T1000 (cell line): ENCODE data around the gene SMNDC1.

ENCODE experiments used
- DNase-seq: peaks from one replicate; lab custom pipeline; 2025; ENCODE audit warnings: mixed read lengths; lab: John Stamatoyannopoulos, UW

The SMNDC1 gene

DNA sequence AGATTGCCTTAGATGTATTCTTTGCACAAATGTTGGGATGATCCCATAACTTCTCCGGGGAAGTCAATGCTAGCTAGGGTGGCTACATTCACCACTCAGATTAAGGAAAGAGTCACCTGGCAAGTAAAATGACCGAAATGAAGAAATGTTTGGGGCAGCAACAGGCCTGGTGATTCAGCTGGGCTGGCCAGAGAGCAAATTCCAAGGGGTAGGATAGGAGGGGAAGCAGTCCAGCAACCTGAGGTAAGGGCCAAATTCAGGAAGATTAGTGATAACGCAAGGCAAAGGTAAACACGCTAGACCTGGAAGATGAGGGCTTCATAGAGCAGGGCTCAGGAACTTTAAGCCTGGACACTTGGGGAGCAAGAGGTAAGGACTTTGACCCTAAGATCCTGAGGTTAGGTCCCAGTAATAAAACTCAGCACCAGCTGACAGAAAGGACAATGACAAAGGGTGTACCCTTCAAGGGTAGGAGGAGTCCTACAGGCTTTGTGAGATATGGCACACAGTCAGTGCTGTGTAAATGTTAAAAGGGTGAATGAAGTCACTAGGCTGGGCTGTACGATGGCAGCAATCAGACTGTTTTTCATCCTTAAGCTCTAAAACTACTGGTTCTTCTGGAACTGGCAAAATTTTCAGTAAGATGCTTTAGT is 22.7 kb upstream of the SMNDC1 start:
- DNase-seq, result no peak

DNA sequence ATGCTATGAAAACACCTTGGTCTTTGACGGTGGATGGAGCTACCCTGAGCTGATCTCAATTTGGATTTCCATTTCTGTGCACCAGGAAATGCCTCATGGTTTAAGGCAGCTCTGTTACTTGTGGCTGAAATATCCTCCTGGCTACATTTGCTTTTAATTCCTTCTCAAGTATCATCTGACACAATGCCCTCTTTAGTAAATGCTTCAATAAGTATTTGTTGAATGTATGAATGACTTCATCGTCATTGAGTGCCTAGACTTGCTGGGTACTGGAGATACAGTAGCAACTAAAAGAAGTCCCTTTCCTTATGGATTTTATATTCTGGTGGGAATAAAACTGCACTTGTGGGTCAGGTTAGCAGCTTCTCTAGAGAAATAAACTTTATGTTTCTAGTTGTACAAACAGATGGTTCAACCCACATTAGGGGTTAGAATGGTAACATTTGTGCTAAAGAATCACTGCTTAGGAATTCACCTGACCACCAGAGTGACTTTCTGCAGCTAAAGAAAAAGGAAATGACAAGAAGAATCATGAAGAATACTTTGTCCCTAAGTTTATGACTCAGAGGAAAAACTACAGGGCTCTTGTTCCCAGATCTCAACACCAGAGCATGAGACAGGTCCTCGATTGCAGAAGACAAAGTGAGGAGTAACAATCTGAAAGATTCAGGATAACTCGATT is 21.8 kb upstream of the SMNDC1 start:
- DNase-seq, result no peak

DNA sequence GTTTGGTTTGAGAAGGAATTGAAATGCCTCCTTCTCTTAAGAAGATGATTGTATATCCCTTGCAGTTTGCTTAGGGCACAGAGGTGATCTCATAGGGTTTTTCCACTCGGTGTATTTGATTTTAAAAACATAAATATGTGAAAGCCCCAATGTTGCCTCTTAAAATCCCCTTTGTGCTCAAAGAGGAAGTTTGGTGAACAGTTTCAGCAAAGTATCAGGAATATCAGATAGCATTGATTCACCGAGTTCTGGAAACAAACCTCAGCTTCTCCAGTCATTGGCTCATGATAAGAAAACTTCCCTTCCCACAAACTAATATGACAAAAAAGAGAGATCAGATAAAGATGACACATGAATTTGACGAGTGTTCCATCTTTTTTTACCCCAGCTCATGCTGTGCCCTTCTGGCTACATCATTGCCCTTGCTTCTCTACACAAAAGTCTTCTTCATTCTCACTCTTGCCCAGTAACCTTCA is 20.1 kb upstream of the SMNDC1 start:
- DNase-seq, result no peak

DNA sequence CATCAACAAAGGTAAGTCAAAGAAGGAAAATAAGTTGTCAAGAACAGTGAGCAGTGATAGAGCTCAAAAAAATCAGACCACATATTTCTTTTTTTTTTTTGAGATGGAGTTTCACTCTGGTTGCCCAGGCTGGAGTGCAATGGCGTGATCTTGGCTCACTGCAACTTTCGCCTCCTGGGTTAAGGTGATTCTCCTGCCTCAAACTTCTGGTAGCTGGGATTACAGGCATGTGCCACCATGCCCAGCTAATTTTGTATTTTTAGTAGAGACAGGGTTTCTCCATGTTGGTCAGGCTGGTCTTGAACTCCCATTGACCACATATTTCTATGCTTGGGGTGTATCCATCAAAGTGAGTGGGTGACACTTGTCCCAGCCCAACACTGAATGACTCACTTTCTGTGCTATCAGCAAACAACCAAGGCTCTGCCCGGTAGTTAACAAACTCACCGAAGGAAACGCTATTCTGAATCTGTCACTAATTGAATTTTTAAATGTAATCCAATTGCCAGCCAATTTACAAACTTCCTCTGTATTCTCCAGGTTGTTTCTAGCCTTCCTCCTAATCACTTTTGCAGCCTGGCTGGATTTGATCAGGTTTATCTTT is 19.6 kb upstream of the SMNDC1 start:
- no peak for DNase-seq

DNA sequence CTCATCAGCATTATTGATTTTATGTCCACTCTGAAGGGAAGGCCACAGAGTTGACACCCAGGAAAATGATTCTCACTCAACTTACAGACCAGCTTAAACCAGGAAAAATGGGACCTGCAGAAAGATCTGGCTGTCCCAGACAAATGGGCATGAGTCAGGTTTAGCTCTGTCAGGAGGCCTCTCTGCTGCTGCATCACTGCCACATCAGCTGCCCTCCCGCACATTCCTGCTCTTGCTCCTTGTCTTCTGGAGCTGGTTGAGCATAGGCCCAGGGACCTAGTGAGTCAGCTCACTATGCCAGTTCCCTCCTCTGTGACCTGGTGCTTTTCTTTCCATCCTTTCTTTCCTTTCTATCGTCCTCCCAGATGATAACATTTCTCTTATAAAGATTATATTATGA is 18.8 kb upstream of the SMNDC1 start:
- DNase-seq, result peak; percentile 60

DNA sequence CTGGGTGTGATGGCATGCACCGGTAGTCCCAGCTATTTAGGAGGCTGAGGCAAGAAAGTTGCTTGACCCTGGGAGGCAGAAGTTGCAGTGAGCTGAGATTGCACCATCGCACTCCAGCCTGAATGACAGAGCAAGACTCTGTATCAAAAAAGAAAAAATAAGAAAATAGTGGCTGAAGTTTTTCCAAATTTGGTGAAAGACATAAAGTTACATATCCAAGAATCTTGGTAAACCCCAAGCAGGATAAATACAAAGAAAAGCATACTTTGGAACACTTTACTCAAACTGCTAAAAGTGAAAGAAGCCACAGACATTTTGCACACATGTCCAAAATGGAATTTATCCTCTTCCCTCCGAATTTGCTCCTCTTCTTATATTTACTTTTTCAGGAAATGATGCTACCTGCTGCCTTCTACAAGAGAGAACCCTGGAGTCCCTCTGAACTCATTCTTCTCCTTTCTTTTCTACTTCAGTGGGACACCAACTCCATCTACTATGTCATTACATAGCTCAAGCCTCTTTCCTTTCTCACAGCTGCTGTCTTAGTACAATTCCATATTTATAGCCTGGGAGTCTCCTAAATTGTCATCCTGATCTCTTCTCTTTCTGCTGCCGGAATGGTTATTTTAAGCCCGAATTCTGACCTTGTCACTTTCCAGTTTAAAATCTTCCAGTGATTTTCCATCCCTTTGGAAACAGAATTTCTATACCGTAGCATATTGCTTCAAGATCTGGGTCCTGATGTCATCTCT is 17.3 kb upstream of the SMNDC1 start:
- no peak for DNase-seq

DNA sequence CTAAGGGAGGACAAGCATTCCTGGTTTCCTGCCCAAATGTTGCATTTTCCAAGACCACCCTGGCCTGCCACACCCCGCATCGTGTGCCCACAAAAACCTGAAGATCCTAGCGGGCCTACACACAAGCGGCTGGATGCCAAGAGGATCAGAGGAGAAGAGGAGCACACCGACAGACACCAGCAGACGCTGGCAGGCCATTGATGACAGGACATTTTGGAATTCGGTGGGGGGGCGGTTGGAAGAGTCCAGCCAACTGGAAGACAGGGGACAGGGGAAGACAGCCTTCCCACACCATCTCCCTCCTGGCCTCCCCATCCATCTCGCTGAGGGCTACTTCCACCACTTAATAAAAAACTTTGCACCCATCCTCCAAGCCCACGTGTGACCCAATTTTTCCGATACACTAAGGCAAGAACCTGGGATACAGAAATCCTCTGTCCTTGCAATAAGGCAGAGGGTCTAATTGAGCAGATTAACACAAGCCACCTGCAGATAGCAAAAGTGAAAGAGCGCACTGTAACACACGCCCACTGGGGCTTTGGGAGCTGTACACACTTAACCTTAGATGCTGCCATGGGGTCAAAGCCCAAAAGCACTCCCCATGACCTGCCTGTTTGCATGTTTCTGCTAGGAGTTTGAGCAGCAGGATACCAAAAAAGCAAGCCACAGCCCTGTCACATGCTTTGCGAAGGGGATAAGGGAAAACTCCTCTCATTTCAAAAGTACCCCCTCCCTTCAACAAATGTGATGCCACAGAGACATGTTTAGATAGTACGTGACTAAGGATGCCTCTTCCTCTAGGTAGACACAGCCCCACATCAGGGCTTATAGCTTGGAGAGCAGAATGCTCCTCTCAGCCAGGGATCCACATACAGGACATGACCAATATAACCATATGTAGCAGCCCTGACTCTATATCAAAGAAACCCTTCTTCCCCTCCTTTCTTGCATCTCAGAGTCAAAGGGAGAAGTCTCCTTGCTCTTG is 13.4 kb upstream of the SMNDC1 start:
- no peak for DNase-seq

DNA sequence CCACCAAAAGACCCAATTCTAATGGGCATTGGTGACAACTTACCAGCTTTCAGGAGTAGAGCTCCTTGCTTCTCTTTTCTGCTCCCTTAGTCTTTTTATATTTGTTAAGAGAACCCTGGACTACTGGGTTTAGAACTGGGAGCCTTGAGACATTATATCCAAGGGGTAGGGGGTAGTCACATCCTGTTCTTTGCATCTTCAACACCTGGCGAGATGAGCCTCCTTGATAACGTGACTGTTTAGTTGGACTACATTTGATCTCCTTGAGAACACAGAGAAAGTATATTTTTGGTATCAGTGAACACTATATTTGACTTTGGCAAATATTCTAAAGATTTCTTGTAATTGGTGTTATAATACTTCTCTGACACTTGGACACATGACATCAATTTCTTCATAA is 9.0 kb upstream of the SMNDC1 start:
- DNase-seq, result no peak

DNA sequence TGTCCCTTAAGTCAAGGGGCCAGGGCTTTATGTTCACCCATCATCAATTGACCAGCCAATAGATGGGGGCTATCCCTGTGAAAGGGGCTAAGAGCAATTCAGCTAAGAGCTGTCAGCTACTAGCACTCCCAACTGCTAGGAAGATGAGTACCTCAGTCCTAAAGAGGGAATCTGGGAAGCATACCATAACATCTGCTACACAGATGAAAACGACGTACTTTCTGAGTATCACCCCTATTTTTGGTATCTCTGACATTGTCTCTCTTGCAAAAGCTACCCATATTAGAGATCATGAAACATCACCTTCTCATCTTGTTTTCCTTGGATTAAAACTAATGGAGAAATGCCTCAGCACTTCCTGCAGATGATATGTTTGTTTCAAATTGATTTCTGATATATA is 7.5 kb upstream of the SMNDC1 start:
- no peak for DNase-seq

DNA sequence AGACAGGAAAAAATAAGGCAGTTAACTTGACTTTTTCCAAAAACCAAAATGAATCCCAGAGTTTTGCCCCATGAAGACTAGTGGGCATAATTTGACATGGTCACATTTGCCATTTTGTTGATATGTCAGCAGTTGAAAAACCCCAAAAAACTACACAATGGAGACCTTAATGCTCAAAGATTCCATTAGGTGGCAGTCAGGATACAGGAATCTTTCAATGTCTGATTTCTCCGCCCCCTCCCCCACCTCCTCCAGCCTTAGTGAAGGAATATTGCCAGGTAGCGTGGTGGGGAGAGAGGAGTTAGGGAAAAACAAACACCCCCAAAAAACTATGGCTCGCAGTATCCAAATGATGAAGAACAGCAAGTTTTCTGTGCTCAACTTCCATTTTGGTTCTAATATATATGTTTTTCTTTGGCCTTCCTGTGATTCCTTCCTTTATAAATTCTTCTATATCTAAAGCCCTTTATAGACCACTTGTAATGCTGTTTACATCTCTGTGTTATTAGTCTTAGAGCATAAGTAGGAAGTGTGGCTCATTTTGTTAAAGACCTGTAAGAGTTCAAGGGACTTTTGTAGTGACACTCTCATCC is 6.7 kb upstream of the SMNDC1 start:
- DNase-seq, result no peak

DNA sequence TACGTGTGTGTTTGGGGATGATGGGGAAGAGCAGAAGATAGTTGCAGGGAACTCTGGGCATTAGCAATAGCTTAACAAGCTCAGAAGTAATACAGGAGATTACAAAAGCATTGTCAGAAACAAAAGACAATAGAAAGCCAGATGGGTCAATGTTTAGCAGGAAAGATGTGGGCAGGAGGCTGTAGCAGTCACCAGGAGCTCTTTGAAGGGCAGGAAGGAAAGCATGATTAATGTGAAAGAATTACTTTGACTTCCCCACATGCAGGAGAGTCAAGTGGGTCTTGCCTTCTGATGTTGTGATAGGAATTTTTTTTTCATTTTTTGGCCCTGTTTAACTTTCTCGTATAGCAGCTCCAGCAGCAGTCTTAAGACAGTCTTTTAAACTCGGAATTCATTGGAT is 6.0 kb upstream of the SMNDC1 start:
- no peak for DNase-seq

DNA sequence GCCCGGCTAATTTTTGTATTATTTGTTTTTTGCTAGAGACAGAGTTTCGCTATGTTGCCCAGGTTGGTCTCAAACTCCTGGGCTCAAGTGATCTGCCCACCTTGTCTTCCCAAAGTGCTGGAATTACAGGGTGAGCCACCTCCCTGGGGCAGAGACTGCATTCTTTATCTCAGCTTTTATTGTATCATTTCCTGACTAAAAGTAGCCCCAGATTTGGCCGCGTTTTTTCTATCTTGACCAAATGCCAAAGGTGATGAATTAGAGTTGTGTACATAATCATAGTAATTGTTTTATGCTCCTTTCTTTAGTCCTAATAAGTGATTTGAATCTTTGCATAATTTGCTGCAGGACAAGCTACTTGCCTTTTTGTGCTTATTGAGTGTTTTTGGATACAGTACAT is 3.1 kb upstream of the SMNDC1 start:
- no peak for DNase-seq

DNA sequence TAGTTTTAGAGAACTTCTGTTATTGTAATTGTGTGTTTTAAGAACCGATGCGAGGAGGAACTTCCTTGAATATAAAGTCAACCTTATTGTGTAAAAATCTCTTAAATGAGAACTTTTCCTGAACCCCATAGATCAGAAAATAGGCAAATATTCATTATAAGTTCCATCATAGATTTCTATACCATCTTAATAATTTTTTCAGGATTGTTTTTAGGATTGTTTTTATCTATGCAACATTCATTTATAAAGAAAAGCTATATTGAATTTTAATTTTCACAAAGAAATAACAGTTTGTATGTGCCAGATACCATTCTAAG is 1.7 kb upstream of the SMNDC1 start:
- no peak for DNase-seq

DNA sequence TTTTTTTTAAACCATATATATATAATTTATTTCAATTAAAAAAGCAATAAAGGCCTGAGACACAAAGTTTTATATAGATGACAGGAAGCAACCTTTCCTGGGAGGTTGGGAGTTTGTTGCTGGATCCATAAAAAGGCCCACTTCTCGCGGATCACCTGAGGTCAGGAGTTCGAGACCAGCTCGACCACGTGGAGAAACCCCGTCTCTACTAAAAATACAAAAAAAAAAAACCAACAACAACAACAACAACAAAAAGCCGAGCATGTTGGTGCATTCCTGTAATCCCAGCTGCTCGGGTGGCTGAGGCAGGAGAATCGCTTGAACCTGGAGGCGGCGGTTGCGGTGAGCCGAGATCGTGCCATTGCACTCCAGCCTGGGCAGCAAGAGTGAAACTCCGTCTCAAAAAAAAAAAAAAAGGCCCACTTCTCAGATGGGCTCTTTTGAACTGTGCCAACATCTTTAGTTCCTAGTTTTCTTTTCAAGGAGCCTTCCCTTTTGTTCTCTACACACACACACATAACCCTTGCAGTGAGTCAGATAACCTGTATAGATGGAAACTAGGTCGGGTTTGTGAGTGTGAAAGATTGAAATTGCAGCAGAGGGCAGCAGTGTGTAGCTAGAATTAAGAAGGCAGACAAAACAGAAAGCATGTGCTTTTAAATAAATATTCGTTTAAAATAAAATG is 1.2 kb upstream of the SMNDC1 start:
- no peak for DNase-seq

DNA sequence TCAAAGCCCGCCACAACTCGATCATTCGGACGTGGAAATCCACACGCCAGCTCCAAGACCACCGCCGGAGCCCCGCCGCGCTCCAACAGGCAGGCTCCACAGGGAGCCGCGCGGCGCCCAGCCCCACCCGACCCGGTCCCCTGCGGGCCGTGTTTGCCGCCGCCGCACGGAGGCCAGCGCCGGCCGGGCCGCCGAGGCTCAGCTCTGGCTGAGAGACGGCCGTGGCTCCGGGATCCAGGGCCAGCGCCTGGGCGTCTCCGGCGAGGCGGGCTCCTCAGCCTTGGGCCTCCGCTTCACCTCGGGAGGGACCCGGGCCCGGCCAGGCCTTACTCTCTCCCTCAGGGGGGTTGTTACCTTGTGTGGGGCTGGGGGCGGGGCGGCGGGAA is 333 bp downstream of the SMNDC1 start:
- DNase-seq, result no peak

DNA sequence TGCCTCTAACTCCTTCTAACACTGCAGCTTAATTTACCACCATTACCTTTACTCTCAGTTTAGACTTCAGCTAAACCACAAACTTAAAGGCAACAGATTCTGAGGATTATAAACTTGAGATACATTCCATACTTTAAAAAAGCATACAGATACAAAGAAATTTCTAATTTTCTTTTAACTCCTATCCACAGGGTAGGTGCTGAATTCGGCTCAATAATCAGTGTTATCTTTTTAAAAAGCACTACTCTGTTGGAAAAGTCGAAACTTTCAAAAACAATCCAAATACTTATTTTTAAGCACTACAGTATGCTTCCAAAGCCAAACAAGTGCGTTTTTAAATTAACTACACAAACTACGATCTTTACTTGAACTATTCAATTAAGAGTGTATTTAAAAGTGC is 1.0 kb downstream of the SMNDC1 start:
- no peak for DNase-seq

DNA sequence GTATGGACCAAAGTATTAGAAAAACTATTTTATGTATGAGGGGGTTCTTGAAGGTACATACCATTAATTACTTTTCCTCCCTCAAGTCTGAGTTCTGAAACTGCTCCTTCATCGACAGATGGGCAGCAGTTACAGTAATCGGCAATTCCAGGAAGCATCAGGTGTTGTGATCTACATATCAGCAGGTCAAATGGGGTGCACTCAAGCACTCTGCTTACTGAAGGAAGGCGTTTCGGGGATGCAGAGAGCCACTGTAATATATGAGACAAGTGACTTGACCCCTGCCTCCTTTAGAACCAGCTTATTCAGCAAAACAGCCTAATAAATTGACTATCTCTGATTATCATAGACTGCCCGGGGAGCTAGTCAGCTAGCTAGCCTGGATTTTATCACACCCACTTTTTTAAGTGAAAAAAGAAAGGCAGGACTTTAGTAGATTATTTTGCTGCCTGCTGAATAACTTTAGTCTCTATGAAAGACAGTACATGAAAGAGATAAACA is 4.2 kb downstream of the SMNDC1 start:
- no peak for DNase-seq

DNA sequence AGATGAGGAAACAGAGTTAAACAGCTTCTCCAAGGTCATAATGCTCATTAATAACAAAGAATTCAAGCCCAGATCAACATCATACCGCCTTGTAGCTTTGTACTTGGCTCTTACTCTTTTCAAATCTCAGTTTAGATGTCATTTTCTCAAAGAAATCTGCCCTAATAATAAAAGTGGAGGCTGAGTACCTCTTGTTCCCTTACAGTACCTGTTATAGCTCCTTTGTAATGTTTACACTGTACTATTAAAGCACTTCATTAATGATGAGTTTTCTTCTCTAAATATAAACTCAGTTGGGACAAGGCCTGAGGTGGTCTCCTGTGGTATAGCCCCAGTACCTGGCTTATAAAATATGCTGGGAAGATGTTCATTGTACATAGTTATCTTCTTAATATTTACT is 7.8 kb downstream of the SMNDC1 start:
- DNase-seq, result no peak

DNA sequence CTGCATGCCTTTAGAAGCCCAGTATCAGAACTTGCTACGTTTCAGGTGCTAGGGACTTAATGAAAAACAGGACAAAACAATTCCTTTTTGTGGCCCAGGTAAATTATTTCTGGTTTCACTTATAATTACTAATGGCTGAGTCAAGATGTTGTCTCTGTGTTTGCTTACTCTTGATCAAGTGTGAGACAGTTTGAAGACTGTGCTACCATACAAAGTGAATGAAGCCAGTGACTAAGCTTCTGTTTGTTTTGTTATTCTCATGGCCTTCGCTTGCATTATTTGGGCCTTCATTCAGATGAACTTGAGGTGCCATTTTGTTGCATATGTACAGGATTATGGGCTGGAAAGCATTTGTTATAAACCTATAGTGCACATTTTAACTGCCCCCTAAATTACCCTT is 17.9 kb downstream of the SMNDC1 start:
- DNase-seq, result no peak

DNA sequence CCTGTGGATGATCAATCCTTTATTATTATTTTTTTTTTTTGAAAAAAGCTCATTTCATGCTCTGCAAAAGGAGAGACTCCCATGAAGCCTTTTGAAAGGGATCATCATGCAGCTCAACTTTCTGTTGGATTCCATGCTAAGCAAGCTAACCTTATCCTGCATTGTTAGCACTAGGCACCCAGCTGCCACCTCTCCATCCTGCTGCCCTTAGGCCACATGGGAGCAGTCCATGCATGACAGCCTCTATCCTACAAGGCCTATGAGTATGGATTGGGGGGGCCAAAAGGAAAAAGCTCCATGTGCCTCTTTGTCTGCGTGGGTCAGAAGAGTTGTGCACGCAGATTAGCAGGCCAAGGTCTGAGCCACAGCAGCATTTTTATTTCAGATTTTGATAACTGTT is 19.2 kb downstream of the SMNDC1 start:
- no peak for DNase-seq

DNA sequence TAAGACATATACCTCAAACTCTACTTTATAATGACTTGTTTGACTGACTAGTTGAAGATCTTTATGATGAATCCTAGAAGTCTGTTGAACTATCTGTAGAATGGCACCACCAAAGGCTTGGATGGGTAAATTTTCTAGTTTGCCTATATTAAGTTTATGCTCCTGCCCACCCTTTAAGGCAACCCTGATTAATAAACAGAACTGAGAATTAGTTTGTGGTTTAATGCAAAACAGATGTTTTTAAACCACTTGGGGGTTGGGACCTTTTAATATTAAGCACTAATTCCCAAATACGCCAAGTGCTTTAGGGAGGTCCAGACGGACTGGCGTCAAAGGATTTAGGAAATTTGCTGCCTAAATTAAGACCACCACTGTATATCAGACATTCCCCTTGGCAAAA is 20.5 kb downstream of the SMNDC1 start:
- DNase-seq, result no peak
